ENCODE measurements around the gene POLR3E. TPM values are rescaled to one million over a fixed set of nuclear protein-coding genes. Genes with fewer than 3 reads are reported as not detected.

The POLR3E gene
- total RNA-seq, 1 donor from 2014 or later: 69.6 TPM

DNA sequence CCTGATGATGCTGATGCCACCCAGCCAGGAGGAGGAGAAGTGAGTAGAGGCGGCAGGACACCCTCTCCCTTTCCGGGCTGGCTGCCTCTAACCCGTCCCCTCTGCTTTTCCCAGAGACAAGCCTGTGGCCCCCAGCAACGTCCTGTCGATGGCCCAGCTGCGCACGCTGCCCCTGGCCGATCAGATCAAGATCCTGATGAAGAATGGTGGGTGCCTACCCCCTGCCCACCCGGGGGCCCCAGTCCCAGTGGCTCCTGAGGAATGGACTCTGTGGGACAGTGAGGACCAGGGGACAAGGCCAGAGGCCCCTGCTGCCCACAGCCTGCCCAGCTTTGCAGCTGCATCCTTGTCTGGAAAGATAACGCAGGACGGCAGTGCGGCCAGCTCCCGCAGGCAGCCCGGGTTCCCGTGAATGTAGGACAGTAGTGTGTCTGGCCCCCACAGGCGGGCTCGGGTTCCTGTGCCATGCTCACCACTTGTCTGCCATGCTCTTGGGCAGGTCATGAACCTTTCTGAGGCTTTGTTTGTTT lies 19.9 kb downstream of the POLR3E start:
- Mint-ChIP-seq H3K27me3 (no peaks in the 10 kb centered on the region), H3K36me3 (ENCODE audit: insufficient read depth) (peaks cover 14% of the 10 kb centered on the region), H3K4me1 (ENCODE audit: low read depth) (peaks cover 3% of the 10 kb centered on the region), H3K9me3 (ENCODE audit: low read depth) (no peaks in the 10 kb centered on the region), H3K27ac (peak overlapping the region; percentile 73), H3K4me3 (ENCODE audit: low read depth) (no peak overlapping the region)
- no peak for DNase-seq (ENCODE audit: low spot score, unreplicated experiment)
- TF ChIP-seq, protein P1, sequence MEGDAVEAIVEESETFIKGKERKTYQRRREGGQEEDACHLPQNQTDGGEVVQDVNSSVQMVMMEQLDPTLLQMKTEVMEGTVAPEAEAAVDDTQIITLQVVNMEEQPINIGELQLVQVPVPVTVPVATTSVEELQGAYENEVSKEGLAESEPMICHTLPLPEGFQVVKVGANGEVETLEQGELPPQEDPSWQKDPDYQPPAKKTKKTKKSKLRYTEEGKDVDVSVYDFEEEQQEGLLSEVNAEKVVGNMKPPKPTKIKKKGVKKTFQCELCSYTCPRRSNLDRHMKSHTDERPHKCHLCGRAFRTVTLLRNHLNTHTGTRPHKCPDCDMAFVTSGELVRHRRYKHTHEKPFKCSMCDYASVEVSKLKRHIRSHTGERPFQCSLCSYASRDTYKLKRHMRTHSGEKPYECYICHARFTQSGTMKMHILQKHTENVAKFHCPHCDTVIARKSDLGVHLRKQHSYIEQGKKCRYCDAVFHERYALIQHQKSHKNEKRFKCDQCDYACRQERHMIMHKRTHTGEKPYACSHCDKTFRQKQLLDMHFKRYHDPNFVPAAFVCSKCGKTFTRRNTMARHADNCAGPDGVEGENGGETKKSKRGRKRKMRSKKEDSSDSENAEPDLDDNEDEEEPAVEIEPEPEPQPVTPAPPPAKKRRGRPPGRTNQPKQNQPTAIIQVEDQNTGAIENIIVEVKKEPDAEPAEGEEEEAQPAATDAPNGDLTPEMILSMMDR (IDR thresholded peaks at IDR 0.05; ENCODE audit: unreplicated experiment): no peak

GRCh38 chr16:22317625-22318024 lies 20.4 kb downstream of the POLR3E start:
- DNase-seq (ENCODE audit: low spot score, unreplicated experiment): no peak

DNA sequence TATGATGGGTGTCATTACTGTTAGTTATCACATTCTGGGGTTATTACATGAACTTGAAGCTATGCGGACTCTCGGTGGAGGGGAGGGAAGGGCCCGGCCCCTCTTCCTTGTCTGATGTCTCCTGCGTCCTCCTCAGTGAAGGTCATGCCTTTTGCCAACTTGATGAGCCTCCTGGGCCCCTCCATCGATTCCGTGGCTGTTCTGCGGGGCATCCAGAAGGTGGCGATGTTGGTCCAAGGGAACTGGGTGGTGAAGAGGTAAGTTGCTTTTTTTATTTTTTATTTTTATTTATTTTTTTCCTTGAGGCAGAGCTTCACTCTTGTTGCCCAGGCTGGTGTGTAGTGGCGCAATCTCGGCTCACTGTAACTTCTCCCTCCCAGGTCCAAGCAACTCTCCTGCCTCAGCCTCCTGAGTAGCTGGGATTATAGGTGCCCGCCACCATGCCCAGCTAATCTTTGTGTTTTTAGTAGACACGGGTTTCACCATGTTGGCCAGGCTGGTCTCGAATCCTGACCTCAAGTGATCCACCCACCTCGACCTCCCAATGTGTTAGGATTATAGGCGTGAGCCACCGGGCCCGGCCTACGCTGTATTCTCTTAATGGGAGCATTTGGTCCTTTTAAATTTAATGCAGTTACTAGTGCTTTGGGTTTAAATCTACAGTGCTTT lies 21.6 kb downstream of the POLR3E start:
- no peak for DNase-seq (ENCODE audit: low spot score, unreplicated experiment)
- Mint-ChIP-seq H3K27ac (no peak overlapping the region), H3K36me3 (ENCODE audit: insufficient read depth) (peaks cover 10% of the 10 kb centered on the region), H3K4me1 (ENCODE audit: low read depth) (peaks cover 3% of the 10 kb centered on the region), H3K9me3 (ENCODE audit: low read depth) (no peaks in the 10 kb centered on the region), H3K4me3 (ENCODE audit: low read depth) (no peak overlapping the region), H3K27me3 (no peaks in the 10 kb centered on the region)
- TF ChIP-seq, protein P1 (IDR thresholded peaks at IDR 0.05; ENCODE audit: unreplicated experiment): peak; percentile 41

More at GRCh38 chr16:22317625-22318024, 20.4 kb downstream of the POLR3E start:
- Mint-ChIP-seq H3K4me3 (ENCODE audit: low read depth) (no peak overlapping the region), H3K36me3 (ENCODE audit: insufficient read depth) (peaks cover 14% of the 10 kb centered on the region), H3K27me3 (no peaks in the 10 kb centered on the region), H3K4me1 (ENCODE audit: low read depth) (peaks cover 3% of the 10 kb centered on the region), H3K27ac (peak overlapping the region; percentile 24), H3K9me3 (ENCODE audit: low read depth) (no peaks in the 10 kb centered on the region)
- TF ChIP-seq, protein P1 (IDR thresholded peaks at IDR 0.05; ENCODE audit: unreplicated experiment): no peak

DNA sequence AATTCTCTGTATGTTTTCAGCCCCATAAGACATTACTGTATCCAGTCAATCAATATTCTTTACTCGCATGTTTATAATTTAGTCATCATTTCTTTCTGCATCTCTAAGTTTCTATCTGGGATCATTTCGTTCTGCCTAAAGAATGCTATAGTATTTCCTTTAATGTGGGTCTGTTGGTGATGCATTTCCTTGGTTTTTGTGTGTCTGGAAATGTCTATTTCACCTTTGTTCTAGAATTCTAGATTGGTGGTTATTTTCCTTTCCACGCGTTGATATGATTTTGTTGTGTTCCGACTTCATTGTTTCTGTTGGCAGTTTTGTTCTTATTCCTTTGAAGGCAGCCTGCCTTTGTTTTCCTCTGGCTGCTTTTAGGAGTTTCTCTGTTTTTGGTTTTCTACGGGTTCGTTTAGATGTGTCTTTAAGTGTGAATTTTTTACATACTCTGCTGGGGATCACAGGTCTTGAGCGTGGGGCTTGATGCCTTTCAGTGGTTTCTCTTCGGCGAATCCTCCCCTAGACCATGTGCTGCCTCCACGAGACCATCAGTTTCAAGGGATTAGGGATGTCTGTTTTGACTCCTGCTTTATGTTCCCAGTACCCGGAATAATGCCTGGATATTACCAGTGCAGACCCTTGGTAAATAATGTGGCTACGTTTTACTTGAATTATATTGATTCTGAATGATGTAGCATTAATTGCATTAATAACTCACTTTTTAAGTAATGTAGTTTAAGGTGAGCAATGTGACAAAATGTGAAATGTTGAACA lies 23.5 kb downstream of the POLR3E start:
- Mint-ChIP-seq H3K27me3 (no peaks in the 10 kb centered on the region), H3K36me3 (ENCODE audit: insufficient read depth) (peaks cover 6% of the 10 kb centered on the region), H3K9me3 (ENCODE audit: low read depth) (no peaks in the 10 kb centered on the region), H3K27ac (no peak overlapping the region), H3K4me3 (ENCODE audit: low read depth) (no peak overlapping the region), H3K4me1 (ENCODE audit: low read depth) (peaks cover 3% of the 10 kb centered on the region)
- TF ChIP-seq, protein P1 (IDR thresholded peaks at IDR 0.05; ENCODE audit: unreplicated experiment): no peak
- DNase-seq (ENCODE audit: low spot score, unreplicated experiment): no peak

DNA sequence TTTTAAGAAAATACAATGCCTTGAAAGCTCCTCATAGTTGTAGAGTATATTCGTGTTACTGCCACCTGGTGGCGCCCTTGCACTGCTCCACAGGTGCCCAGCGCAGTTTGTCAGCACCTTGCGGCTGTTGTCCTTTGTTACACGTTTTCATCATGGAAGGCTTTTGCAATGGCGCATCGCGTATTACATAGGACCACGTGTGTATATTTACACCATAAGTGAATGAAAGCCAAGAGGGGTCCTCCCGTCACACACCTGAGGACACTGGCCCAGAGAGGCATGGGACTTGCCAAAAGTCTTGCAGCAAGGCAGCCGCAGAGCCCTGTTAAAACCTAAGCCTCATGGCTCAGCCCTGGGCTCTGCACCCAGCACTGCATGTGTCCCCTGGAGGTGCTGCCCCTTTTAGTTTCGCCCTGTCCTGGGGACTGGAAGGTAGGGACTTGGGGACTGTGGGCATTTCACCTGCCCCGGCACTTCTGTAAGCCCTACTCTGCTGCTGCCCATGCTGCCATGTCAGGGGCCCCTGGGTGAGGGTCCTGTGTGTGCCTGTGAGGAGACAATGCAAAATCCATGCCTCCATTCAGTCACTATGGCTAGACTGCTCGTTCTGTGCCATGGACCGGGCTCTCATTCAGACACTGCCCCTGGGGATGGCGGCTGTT lies 24.3 kb downstream of the POLR3E start:
- peak; percentile 44 for DNase-seq (ENCODE audit: low spot score, unreplicated experiment)
- H3K27me3 Mint-ChIP-seq: no peaks in the 10 kb centered on the region
- H3K9me3 Mint-ChIP-seq (ENCODE audit: low read depth): no peaks in the 10 kb centered on the region
- no peak overlapping the region for H3K27ac Mint-ChIP-seq
- TF ChIP-seq, protein P1 (IDR thresholded peaks at IDR 0.05; ENCODE audit: unreplicated experiment): peak; percentile 97
- peaks cover 6% of the 10 kb centered on the region for H3K36me3 Mint-ChIP-seq (ENCODE audit: insufficient read depth)
- peaks cover 3% of the 10 kb centered on the region for H3K4me1 Mint-ChIP-seq (ENCODE audit: low read depth)
- H3K4me3 Mint-ChIP-seq (ENCODE audit: low read depth): no peak overlapping the region

All from progenitor cell of endocrine pancreas (in vitro differentiated cells).